ENCODE measurements around the gene DOP1A. TPM values are rescaled to one million over a fixed set of nuclear protein-coding genes. Genes with fewer than 3 reads are reported as not detected.
"Not testable (repeated sequence)": the region's sequence is repeated elsewhere in the genome, so short reads cannot be mapped to it uniquely, and the experiment has no call there.

The DOP1A gene
- total RNA-seq, 1 donor from 2014 or later: 13.0 TPM

GRCh38 chr6:83138118-83138722, 70.7 kb downstream of the DOP1A start:
- no peak for DNase-seq (ENCODE audit: low read depth in 2 of 2)

GRCh38 chr6:83138758-83139157, 71.3 kb downstream of the DOP1A start:
- no peak for DNase-seq (ENCODE audit: low read depth in 2 of 2)

GRCh38 chr6:83151114-83151513, 83.6 kb downstream of the DOP1A start:
- DNase-seq (ENCODE audit: low read depth in 2 of 2): no peak

- peak; percentile 65 to 74 for DNase-seq (ENCODE audit: low read depth in 2 of 2)
Measured at GRCh38 chr6:83152913-83153312, 85.4 kb downstream of the DOP1A start.

GRCh38 chr6:83153883-83154521, 86.5 kb downstream of the DOP1A start:
- no peak for DNase-seq (ENCODE audit: low read depth in 2 of 2)

GRCh38 chr6:83155794-83156193, 88.3 kb downstream of the DOP1A start:
- DNase-seq (ENCODE audit: low read depth in 2 of 2): no peak

GRCh38 chr6:83160167-83160566, 92.7 kb downstream of the DOP1A start:
- DNase-seq (ENCODE audit: low read depth in 2 of 2): no peak

- no peak for DNase-seq (ENCODE audit: low read depth in 2 of 2)
Measured at GRCh38 chr6:83167726-83168278, 100.3 kb downstream of the DOP1A start.

- DNase-seq (ENCODE audit: low read depth in 2 of 2): no peak
Measured at GRCh38 chr6:83168556-83168955, 101.1 kb downstream of the DOP1A start.

- DNase-seq (ENCODE audit: low read depth in 2 of 2): no peak
Measured at GRCh38 chr6:83169106-83169505, 101.6 kb downstream of the DOP1A start.

- no peak for DNase-seq (ENCODE audit: low read depth in 2 of 2)
Measured at GRCh38 chr6:83169511-83169910, 102.0 kb downstream of the DOP1A start.

- no peak for DNase-seq (ENCODE audit: low read depth in 2 of 2)
Measured at GRCh38 chr6:83176246-83176645, 108.8 kb downstream of the DOP1A start.

- DNase-seq (ENCODE audit: low read depth in 2 of 2): no peak
Measured at GRCh38 chr6:83180426-83180950, 113.0 kb downstream of the DOP1A start.

GRCh38 chr6:83182114-83182513, 114.6 kb downstream of the DOP1A start:
- DNase-seq (ENCODE audit: low read depth in 2 of 2): no peak

GRCh38 chr6:83183082-83183828, 115.8 kb downstream of the DOP1A start:
- DNase-seq (ENCODE audit: low read depth in 2 of 2): peak in 1 of 2 donors; percentile 24

GRCh38 chr6:83185096-83185495, 117.6 kb downstream of the DOP1A start:
- no peak for DNase-seq (ENCODE audit: low read depth in 2 of 2)

- no peak for DNase-seq (ENCODE audit: low read depth in 2 of 2)
Measured at GRCh38 chr6:83188501-83188900, 121.0 kb downstream of the DOP1A start.

GRCh38 chr6:83190626-83191025, 123.2 kb downstream of the DOP1A start:
- no peak for DNase-seq (ENCODE audit: low read depth in 2 of 2)

GRCh38 chr6:83191974-83192373, 124.5 kb downstream of the DOP1A start:
- DNase-seq (ENCODE audit: low read depth in 2 of 2): not testable (repeated sequence)

GRCh38 chr6:83192456-83192855, 125.0 kb downstream of the DOP1A start:
- DNase-seq (ENCODE audit: low read depth in 2 of 2): no peak

- DNase-seq (ENCODE audit: low read depth in 2 of 2): peak; percentile 57 to 93
Measured at GRCh38 chr6:83192871-83193746, 125.6 kb downstream of the DOP1A start, which contains the start of the genes PGM3 and RWDD2A. Gene PGM3 (minus strand): TSS chr6:83193265. CDS start chr6:83191012, 2,253 bp downstream. Gene RWDD2A (plus strand): TSS chr6:83193357. CDS start chr6:83194452, 1,095 bp downstream.

Measured in dermis microvascular lymphatic vessel endothelial cell (primary cell).